AG04449 (cell line): ENCODE measurements around the gene DTD1.

Experiments used
- CTCF ChIA-PET: fragments of 350-600 bp; formaldehyde crosslinking; extraction: SDS; loops from one replicate; lab custom pipeline; 2021; ENCODE audit warnings: antibody characterized with exemption; lab: Yijun Ruan, JAX
- POLR2A ChIA-PET: fragments of 400-600, 350-600 bp; formaldehyde crosslinking; extraction: SDS; loops from one replicate; lab custom pipeline; 2020; ENCODE audit warnings: antibody characterized with exemption, inconsistent platforms; lab: Yijun Ruan, JAX
- DNase-seq: peaks from one replicate; pipeline ENCODE4 v3.0.0-alpha.2; 2010; ENCODE audit warnings: low read depth, low spot score
- H3K4me3 ChIP-seq: 2 replicates; pipeline ENCODE4 v1.5.1; 2011; ENCODE audit warnings: low read depth, mild to moderate bottlenecking, control low read depth, low read length
- TF ChIP-seq, protein P1 (sequence below): IDR thresholded peaks from one replicate; pipeline ENCODE4 v1.5.1; 2011; ENCODE audit warnings: mild to moderate bottlenecking, moderate library complexity, low read length, control low read depth, inconsistent platforms; ENCODE audit not compliant: insufficient read depth; ENCODE audit errors: missing control alignments

Gene DTD1

DNA sequence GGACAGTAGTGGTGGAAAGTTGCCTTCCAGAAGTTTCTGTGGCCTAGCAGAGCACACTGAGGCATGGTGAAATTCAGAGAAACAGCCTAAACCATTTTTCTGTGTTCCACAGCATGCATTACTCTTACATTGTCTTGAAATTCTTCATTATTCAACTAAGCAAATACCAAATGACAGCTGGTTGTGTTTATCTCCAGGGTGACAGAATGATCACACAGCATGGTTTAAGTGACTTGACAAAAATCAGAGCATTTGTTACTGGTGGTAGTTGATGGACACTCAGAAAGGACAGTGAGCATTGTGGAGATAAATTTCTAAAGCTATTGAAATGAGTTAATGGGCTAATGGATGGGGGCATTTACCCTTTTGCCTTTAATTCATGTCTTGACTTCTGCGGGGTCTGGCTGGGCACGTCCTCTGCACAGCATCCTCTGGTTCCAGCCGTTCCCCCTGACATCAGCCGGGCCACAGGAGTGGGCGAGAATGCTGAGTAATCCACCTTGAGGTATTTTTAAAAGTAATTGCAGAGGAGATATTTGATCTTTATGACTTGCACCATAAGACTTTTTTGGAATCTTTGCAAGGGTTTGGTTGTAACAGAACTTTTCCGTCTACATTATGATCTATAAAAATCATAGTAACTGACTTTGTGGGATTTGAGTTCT is 146.8 kb downstream of the DTD1 start:
- ChIA-PET CTCF (no interaction called here), POLR2A (no interaction called here)
- TF ChIP-seq, protein P1, sequence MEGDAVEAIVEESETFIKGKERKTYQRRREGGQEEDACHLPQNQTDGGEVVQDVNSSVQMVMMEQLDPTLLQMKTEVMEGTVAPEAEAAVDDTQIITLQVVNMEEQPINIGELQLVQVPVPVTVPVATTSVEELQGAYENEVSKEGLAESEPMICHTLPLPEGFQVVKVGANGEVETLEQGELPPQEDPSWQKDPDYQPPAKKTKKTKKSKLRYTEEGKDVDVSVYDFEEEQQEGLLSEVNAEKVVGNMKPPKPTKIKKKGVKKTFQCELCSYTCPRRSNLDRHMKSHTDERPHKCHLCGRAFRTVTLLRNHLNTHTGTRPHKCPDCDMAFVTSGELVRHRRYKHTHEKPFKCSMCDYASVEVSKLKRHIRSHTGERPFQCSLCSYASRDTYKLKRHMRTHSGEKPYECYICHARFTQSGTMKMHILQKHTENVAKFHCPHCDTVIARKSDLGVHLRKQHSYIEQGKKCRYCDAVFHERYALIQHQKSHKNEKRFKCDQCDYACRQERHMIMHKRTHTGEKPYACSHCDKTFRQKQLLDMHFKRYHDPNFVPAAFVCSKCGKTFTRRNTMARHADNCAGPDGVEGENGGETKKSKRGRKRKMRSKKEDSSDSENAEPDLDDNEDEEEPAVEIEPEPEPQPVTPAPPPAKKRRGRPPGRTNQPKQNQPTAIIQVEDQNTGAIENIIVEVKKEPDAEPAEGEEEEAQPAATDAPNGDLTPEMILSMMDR = no peak
- no peak for DNase-seq
- no peak overlapping the region for H3K4me3 ChIP-seq

- CTCF ChIA-PET = no interaction called here
- H3K4me3 ChIP-seq = no peak overlapping the region
- TF ChIP-seq, protein P1 = no peak
- POLR2A ChIA-PET = no interaction called here
- no peak for DNase-seq
Measured at GRCh38 chr20:18737140-18737539, 149.3 kb downstream of the DTD1 start.

DNA sequence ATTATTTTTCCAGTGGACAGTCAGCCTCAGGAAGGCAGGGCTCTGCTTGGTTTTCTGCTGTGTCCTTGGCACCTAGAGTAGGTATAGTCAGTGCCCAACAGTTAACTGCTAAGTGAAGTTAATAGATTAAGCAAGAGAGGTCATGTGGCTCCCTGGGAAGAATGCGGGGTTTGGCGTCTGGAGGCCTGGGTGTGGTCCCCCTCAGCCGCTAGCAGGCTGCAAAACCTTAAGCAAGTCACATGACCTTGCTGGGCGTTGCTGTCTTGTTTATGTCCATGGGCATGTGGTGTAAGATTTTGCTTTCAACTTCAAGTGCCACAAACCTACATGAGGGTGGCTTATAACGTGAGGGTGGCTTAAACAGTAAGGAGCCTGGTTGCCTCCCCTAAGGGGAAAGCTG is 150.2 kb downstream of the DTD1 start:
- no peak for DNase-seq
- CTCF ChIA-PET = no interaction called here
- POLR2A ChIA-PET = no interaction called here
- no peak overlapping the region for H3K4me3 ChIP-seq
- TF ChIP-seq, protein P1 = no peak

DNA sequence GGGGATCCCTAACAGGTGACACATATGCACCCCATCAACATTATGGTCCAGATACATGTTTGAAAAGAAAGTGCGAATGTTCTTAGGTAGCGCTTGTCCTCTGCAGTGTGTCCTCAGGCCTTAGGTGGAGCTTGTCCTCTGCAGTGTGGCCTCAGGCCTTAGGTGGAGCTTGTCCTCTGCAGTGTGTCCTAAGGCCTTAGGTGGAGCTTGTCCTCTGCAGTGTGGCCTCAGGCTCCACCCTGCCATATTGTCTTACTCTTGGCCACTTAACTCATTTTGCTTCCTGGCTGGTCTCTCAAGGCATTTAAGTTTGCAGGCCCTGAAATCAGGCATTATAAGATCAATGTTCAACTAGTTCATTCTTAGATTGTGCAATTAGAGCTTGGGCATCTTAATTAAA is 151.0 kb downstream of the DTD1 start:
- ChIA-PET CTCF (interaction anchor here (0.6 to 2.7 kb wide), 3 partner anchors 14 to 106 kb away, joined by 3 to 13 read pairs (median 5); no protein-coding TSS in a partner anchor), POLR2A (no interaction called here)
- DNase-seq = no peak
- TF ChIP-seq, protein P1 = no peak
- H3K4me3 ChIP-seq = no peak overlapping the region

DNA sequence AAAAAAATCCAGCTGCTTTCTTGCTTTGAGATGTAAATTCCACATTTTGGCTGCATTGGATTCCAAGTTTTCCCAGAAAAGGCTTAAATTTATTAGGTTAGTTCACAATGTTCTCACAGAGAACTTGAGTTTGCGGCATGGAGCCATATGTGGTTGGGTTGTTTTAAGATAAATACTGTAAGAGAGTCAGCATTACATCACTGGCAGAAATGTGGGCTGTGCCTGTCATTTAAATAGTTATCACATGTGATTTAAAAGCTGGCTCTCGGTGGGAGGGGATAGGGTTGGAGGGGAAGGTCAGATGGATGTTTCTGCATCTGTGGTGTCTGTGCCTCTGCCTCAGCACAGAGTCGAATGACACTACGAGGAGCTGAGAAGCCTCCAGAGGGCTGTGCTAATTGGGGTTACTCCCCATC is 151.9 kb downstream of the DTD1 start:
- TF ChIP-seq, protein P1 = no peak
- peak; percentile 71 for DNase-seq
- POLR2A ChIA-PET = no interaction called here
- H3K4me3 ChIP-seq = no peak overlapping the region
- CTCF ChIA-PET = interaction anchor here (0.6 to 2.7 kb wide), 4 partner anchors 14 to 107 kb away, joined by 3 to 13 read pairs (median 4); no protein-coding TSS in a partner anchor

DNA sequence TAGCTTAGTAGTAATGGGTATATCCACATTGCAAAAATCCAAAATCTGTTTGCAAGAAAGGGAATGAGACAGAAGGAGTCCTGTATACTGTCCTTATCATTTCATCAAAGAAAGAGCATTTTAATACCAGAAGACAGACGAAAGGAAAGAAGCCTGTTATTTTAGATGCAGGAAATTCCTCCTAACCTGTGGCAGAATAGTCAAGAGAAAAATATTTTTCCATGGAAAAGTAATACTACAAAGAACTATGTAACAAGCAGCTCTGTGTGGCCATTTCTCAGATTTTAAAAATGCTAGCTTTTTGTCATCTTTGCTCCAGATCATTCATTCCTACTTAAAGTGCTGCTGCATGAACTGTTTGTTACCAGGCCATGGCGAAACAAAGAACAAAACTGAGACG is 152.9 kb downstream of the DTD1 start:
- ChIA-PET CTCF (interaction anchor here (1.3 to 2.7 kb wide), 2 partner anchors 23 to 108 kb away, joined by 3 to 13 read pairs; no protein-coding TSS in a partner anchor), POLR2A (no interaction called here)
- DNase-seq = no peak
- no peak overlapping the region for H3K4me3 ChIP-seq
- TF ChIP-seq, protein P1 = no peak
